IPS-NIHi7 (cell line): Measurements from ENCODE around the gene ARF3.

Experiments
- DNase-seq: peaks from one replicate; pipeline ENCODE4 v3.0.0; 2012; ENCODE audit warnings: mixed read lengths; ENCODE audit errors: extremely low spot score

ARF3 gene

GRCh38 chr12:48981757-48982157, 24.5 kb upstream of the ARF3 start:
- no peak for DNase-seq

DNA sequence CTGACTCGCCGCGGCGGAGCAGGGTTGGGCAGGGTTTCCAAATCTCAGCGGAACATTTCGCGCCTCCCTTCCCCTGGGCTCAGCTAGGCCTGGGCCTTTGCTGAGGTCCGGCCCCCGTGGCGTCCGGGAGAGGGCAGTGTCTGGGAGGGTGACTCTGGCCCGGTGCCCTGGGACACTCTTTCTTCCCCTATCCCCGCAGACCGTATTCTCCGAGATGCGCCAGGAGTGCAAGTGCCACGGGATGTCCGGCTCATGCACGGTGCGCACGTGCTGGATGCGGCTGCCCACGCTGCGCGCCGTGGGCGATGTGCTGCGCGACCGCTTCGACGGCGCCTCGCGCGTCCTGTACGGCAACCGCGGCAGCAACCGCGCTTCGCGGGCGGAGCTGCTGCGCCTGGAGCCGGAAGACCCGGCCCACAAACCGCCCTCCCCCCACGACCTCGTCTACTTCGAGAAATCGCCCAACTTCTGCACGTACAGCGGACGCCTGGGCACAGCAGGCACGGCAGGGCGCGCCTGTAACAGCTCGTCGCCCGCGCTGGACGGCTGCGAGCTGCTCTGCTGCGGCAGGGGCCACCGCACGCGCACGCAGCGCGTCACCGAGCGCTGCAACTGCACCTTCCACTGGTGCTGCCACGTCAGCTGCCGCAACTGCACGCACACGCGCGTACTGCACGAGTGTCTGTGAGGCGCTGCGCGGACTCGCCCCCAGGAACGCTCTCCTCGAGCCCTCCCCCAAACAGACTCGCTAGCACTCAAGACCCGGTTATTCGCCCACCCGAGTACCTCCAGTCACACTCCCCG, 23.9 kb upstream of the ARF3 start:
- DNase-seq: peak; percentile 68

DNA sequence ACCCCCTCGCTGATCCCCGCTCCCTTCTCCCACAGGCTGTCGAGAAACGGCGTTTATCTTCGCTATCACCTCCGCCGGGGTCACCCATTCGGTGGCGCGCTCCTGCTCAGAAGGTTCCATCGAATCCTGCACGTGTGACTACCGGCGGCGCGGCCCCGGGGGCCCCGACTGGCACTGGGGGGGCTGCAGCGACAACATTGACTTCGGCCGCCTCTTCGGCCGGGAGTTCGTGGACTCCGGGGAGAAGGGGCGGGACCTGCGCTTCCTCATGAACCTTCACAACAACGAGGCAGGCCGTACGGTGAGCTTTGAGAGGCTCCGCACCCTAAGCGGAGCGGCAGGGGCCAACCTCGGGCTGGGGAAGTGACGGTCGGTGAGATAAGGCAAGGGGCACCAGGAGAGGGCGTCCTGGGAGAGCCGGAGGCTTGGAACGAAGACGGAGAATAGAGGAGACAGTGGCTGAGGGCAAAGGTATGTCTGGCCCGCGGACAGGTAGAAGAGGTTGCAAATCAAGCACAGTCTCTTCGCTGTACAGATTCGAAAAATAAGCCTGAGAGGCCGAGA, 23.2 kb upstream of the ARF3 start:
- DNase-seq: peak; percentile 74

- DNase-seq: no peak
Observed at GRCh38 chr12:48979602-48980388, 22.5 kb upstream of the ARF3 start.

- DNase-seq: no peak
Observed at GRCh38 chr12:48978741-48979601, 21.7 kb upstream of the ARF3 start.

GRCh38 chr12:48978291-48978740, 21.0 kb upstream of the ARF3 start, which contains the start of gene WNT1:
WNT1 (plus strand) TSS chr12:48978322; CDS start chr12:48978651, 329 bp downstream.
- no peak for DNase-seq

DNA sequence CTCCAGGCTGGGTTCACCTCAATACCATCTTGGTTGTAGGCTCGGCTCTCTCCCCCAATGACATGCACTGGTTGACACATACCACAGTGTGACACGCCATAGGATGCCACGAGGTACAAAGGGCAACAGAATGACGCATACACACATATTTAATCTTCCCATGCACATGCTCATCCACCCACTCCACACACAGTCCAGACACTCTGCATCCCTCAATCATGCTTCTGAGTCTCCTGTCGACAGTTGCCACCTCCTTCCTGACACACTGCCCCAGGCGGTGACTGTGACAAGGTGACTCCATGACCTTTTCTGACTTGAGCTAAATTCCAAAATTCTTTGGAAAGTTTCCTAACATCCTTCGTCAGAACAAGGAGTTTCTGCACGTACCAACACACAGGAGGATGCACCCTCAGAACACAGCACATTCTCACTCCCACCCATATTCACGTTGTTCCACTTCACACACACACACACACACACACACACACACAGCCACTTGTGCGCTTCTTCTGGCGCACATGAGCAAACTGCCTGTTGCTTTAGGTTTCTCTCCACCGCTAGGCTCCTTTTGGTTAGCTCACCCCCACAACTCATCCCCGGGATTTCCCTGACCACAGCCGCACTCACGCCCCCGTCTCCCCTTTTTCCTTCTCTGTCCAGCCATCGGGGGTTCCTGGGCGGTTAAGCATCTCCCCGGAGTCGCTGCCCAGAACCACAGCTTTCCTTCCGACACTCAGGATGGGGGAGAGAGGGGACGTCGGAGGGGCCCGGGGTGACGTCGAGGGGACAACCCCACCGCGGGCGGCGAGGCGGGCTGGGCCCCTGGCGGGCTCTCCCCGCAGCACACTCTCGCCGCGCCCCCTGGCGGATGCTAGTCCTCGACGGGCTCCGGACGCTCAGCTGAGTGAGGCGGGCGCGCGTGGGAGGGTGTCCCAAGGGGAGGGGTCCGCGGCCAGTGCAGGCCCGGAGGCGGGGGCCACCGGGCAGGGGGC, 20.3 kb upstream of the ARF3 start:
- peak; percentile 71 for DNase-seq

DNA sequence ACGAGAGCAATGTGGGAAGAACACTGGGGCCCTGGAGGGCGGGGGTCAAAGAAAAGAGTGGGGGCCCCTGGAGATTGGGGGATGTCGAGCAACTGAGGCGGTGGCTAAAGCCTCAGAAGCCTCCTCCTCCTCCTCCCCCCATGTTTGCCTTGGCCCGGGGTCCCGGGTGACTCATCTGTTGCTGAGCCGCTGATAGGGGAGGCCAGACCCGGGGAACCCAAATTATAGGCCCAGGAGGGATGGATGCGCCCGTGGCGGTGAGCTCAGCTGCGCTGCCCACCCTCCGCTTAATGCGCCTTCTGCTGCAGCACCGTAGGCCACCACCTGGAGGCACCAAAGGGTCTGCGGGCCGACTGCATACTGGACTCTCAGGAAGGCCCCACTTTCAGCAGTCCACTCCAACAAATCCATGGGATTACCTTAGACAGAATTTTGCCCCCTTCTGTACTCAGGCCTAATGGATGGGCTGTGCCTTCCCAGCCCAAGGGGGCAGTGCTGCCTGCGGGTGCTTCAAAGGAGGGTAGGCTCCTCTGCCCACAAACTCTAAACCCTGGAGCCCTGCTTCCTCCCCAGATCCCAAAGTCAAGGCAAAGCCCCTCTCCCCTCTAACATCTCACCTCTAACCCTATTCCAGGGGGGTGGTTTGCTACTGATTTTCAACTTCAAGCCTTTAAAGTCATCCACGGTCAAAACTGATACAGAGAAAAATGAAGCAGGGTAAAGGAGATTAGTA, 16.8 kb upstream of the ARF3 start:
- peak; percentile 74 for DNase-seq

- DNase-seq: no peak
Observed at GRCh38 chr12:48973531-48973930, 16.2 kb upstream of the ARF3 start.

DNA sequence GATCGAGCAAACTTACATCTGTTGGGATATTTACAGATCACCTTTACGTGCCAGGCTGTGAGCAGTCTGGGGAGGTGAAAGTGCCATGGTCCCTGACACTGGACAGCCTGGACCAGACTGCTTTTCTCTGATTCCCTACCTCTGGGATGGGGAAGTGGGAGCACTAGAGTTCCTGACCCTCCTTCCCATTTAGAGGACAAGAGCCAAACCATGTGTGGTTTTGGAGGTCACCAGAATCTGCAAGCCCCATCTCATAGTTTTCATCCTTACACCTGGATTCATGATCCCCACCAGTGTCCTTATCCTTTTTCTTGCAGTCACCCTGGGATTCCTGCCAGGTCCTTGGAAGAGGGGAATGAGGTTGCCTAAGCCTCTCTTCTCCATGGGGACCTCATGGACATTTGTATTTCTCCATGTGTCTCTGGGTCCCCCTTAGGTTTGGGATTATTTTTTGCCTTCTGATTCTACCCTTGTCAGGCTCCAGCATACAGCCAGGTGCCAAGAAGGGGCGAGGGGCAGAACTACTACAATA, 15.7 kb upstream of the ARF3 start:
- DNase-seq: peak; percentile 1

GRCh38 chr12:48972213-48972951, 15.1 kb upstream of the ARF3 start:
- DNase-seq: peak; percentile 11

GRCh38 chr12:48970702-48971334, 13.5 kb upstream of the ARF3 start:
- no peak for DNase-seq

DNA sequence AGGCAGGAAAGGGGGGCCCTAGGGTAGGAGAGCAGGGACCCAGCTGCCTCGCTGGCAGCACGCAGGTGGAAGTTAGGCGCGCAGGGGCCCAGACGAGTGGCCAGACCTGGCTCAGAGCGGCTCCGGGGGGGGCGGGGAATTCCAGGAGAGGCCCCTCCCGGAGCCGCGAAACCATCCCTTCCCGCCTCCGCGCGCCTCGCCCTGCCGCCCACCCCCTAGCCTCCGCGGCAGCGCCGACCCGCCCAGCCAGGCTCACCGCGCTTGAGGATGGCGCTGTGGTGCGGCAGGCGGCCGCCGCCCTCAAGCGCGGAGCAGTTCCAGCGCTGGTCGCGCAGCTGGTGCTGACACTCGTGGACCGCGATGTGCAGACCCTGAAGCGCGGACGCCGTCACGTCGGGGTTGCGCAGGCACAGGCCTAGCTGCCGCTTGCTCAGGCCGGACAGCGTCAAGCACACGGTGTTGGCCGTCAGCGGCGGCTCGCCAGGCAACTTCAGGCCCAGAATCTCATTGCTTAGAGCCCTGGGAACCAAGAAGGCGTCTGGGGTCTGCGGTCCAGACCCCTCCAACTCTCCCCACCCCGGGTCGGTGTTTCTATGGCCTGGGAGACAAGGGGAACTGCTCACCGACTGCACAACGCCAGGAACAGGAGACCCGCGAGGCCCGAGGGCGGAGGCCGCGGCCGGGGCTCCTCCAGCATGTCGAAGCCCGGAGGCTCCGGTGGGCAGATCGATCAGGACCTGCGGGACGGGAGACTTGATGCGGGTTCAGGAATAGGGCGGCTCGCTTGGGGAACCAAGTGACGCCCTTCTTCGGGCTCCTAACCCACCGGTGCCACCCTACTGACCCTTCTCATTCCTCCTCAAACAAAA, 12.8 kb upstream of the ARF3 start:
- DNase-seq: no peak

DNA sequence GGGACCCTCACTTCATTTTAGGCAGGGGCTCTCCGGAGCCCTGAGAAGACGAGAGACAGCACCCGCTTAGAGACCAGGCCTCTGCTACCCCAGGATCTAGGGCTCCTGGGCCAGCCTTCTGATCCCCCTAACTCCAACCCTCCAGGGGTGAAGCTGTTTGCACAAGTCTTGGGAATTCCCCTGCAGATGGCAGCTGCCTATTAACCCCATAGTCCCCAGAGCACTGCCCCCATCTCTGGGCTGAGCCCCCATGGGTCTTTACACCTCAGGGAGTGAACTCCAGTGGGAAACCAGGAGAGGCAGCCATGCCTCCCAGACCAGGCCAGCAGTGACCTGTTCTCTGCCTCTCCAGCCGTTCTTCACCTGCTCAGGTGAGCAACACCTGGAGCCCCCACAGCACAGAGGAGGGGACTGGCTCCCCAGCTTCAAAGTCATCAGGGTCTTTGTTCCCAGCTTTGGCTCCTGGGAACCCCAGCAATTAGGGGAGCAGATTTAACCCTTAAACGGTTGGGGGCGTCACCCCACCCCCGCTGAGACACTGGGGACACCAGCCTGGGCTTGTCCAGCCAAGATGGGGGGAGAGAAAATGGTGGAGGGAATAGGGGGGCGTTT, 12.0 kb upstream of the ARF3 start:
- DNase-seq: no peak

GRCh38 chr12:48968467-48968866, 11.2 kb upstream of the ARF3 start:
- no peak for DNase-seq

DNA sequence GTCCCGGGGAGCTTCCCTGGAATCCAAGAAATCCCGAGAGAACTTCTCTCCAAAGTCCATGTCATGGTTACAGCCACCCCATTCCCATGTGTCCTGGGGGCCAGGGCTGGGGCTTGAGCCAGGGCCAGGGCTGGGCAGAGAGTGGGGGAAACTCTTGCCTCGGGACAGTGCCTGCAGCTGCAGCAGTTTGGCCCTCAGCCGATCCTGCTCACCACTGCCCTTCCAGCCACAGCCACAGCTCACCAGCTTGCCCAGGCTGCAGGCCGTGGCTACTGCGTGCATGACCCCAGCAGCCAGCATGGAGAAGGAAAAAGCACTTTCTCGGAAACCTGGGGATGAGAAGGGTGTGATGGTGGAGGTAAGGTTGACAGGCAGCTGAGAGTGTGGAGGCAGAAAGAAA, 10.7 kb upstream of the ARF3 start:
- no peak for DNase-seq
